PC-9 (cell line): ENCODE results near the gene IGF1. TPM values are rescaled to one million over a fixed set of nuclear protein-coding genes. Genes with fewer than 3 reads are reported as not detected.

Experiments
- BruUV-seq: library from RNA; stranded (reverse); fragments of 400-500 nt; replicated peaks from 2 replicates; lab custom pipeline; 2021; lab: Mats Ljungman, UMichigan
- CTCF ChIA-PET: fragments of 300-600 bp; sonication (Branson Sonifier 250); formaldehyde crosslinking; loops from one replicate; lab custom pipeline; 2022; ENCODE audit warnings: antibody characterized with exemption; lab: Charles Lee
- POLR2A ChIA-PET: fragments of 300-600 bp; sonication (Branson Sonifier 250); formaldehyde crosslinking; loops from one replicate; lab custom pipeline; 2022; ENCODE audit warnings: antibody characterized with exemption; ENCODE audit not compliant: unreplicated experiment; lab: Charles Lee
- DNase-seq, 2 experiments: peaks; one replicate each; pipeline versions ENCODE4 v3.0.0 to v3.0.0-alpha.2; 2015 to 2022; ENCODE audit warnings: mixed read lengths in 1 of 2
- H2AFZ ChIP-seq: fragments of 200-600 bp; sonication (generic); 2 replicates; pipeline ENCODE4 v1.8.1; 2017; ENCODE audit warnings: antibody characterized with exemption
- H3F3A ChIP-seq: fragments of 200-600 bp; sonication (generic); 2 replicates; pipeline ENCODE4 v1.8.1; 2017; ENCODE audit warnings: antibody characterized with exemption, mild to moderate bottlenecking, low read depth; ENCODE audit not compliant: insufficient read depth
- H3K27ac ChIP-seq: fragments of 200-600 bp; sonication (generic); 2 replicates; pipeline ENCODE4 v1.6.1; 2016; ENCODE audit warnings: mixed run types
- H3K27me3 ChIP-seq: fragments of 200-600 bp; sonication (generic); 2 replicates; pipeline ENCODE4 v1.6.1; 2016; ENCODE audit warnings: low read depth, mixed run types; ENCODE audit not compliant: insufficient read depth
- H3K36me3 ChIP-seq: fragments of 200-600 bp; sonication (generic); 2 replicates; pipeline ENCODE4 v1.6.1; 2016; ENCODE audit warnings: low read depth, mixed run types
- H3K4me1 ChIP-seq: fragments of 200-600 bp; sonication (generic); replicated peaks from 2 replicates; pipeline ENCODE4 v1.6.1; 2016; ENCODE audit warnings: mixed run types; ENCODE audit not compliant: insufficient read depth
- H3K4me2 ChIP-seq: fragments of 200-600 bp; sonication (generic); 2 replicates; pipeline ENCODE4 v1.6.1; 2017; ENCODE audit warnings: mixed run types
- H3K4me3 ChIP-seq: fragments of 200-600 bp; sonication (generic); 2 replicates; pipeline ENCODE4 v1.6.1; 2016; ENCODE audit warnings: mixed run types
- H3K79me2 ChIP-seq: fragments of 200-600 bp; sonication (generic); 2 replicates; pipeline ENCODE4 v1.6.1; 2017; ENCODE audit warnings: low read depth, mixed run types
- H3K9me2 ChIP-seq: fragments of 200-600 bp; sonication (generic); 2 replicates; pipeline ENCODE4 v1.8.1; 2017; ENCODE audit warnings: mild to moderate bottlenecking; ENCODE audit not compliant: insufficient read depth
- H3K9me3 ChIP-seq: fragments of 200-600 bp; sonication (generic); 2 replicates; pipeline ENCODE4 v1.8.1; 2016; ENCODE audit warnings: low read depth; ENCODE audit not compliant: insufficient read depth
- H4K20me1 ChIP-seq: fragments of 200-600 bp; sonication (generic); 2 replicates; pipeline ENCODE4 v1.8.1; 2017; ENCODE audit not compliant: insufficient read depth
- CTCF ChIP-seq: fragments of 200-600 bp; sonication (generic); conservative IDR thresholded peaks from 2 replicates; pipeline ENCODE4 v1.6.1; 2017; ENCODE audit warnings: mixed run types, antibody characterized with exemption, mild to moderate bottlenecking, moderate library complexity
- EZH2 ChIP-seq: fragments of 200-600 bp; sonication (generic); IDR thresholded peaks from 2 replicates; pipeline ENCODE4 v1.8.0; 2017; ENCODE audit warnings: antibody characterized with exemption, low read depth
- intact Hi-C: fragments of 100-400 bp; cut with micrococcal nuclease; formaldehyde crosslinking; loops from one replicate; pipeline ENCODE4 v1.10.0; 2022; ENCODE audit not compliant: unreplicated experiment
- total RNA-seq: library from RNA; stranded (reverse); gene quantifications from 2 replicates; pipeline ENCODE4 v1.2.3, GENCODE V29; 2021

IGF1 gene
- total RNA-seq, 1 experiment from 2014 or later: not detected

- no peak for DNase-seq
- H2AFZ ChIP-seq: no peak overlapping the region
- no peaks in the 10 kb centered on the region for H3K9me2 ChIP-seq
- H3K27ac ChIP-seq: no peak overlapping the region
- no peaks in the 10 kb centered on the region for H3F3A ChIP-seq
- H4K20me1 ChIP-seq: no peaks in the 10 kb centered on the region
- no peak overlapping the region for H3K4me3 ChIP-seq
- H3K79me2 ChIP-seq: no peaks in the 10 kb centered on the region
- TF ChIP-seq CTCF: no peak
- no peak for TF ChIP-seq EZH2
- H3K36me3 ChIP-seq: no peaks in the 10 kb centered on the region
- no peaks in the 10 kb centered on the region for H3K4me1 ChIP-seq
- no TSS peak for BruUV-seq
- H3K27me3 ChIP-seq: no peaks in the 10 kb centered on the region
- CTCF ChIA-PET: no interaction called here
- H3K4me2 ChIP-seq: no peak overlapping the region
- POLR2A ChIA-PET: no interaction called here
- intact Hi-C loops: loop anchor here (1.0 kb wide), 1 partner anchor 10 kb away; no protein-coding TSS in a partner anchor
- no peaks in the 10 kb centered on the region for H3K9me3 ChIP-seq
Measured at GRCh38 chr12:102430661-102431060, 49.7 kb downstream of the IGF1 start.

DNA sequence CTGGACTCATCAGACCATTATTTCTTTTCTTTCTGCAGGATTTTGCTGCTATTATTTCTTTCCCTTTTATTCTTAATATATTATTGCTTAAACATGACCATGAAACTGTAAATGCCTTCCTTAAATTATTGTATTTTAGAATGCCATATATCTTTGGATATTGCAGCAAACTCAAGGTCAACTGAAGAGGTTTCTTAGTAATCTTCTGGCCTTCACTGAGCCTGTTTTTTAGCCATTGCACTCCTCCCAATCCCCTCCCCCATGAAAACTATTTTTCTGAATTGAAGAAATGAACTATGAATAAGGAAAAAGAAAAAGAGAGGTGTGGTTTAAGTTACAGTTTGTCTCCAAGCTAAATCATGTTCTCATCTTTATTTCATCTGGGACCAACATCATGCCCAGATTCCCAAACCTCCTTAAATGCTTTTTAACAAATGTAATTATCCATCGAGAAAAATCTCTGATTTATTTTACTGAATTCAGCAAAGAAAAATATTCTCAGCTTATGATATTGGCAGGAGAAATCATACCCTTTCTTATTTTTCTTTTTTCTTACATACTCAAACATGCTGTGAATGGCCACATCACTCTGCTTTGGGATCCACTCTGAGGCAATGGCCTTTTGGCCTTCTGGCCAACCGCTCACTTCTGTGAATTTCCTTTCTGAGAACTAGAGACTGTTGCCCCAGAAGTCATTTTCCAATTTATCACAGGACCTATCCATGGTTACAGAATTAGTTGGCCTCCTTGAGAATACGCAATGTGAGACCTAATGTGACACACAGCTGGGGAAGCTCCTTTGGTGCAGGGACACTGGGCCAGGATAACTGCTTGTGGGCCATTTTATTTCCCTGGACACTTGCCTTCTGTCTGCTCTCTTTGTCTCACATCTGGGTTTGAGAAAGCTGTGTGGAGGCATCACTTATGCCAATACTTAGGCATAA lies 50.9 kb downstream of the IGF1 start:
- Histone ChIP-seq H3K9me3 (no peaks in the 10 kb centered on the region), H3K4me2 (no peak overlapping the region), H3K27ac (no peak overlapping the region), H3K36me3 (no peaks in the 10 kb centered on the region), H3K79me2 (no peaks in the 10 kb centered on the region), H3K4me1 (no peaks in the 10 kb centered on the region), H3K4me3 (no peak overlapping the region), H2AFZ (no peak overlapping the region), H3F3A (no peaks in the 10 kb centered on the region), H3K27me3 (no peaks in the 10 kb centered on the region), H3K9me2 (no peaks in the 10 kb centered on the region), H4K20me1 (no peaks in the 10 kb centered on the region)
- intact Hi-C loops: no loop called here
- CTCF ChIA-PET: no interaction called here
- no TSS peak for BruUV-seq
- no peak for DNase-seq
- TF ChIP-seq EZH2: no peak
- no peak for TF ChIP-seq CTCF
- POLR2A ChIA-PET: no interaction called here

- no peak for TF ChIP-seq EZH2
- no peak for TF ChIP-seq CTCF
Measured at GRCh38 chr12:102427543-102427941, 52.8 kb downstream of the IGF1 start.

More at GRCh38 chr12:102427543-102427941, 52.8 kb downstream of the IGF1 start:
- Histone ChIP-seq H3K79me2 (no peaks in the 10 kb centered on the region), H3K4me2 (no peak overlapping the region), H3F3A (no peaks in the 10 kb centered on the region), H4K20me1 (no peaks in the 10 kb centered on the region), H2AFZ (no peak overlapping the region), H3K9me3 (no peaks in the 10 kb centered on the region), H3K4me1 (no peaks in the 10 kb centered on the region), H3K27ac (no peak overlapping the region), H3K36me3 (no peaks in the 10 kb centered on the region), H3K27me3 (no peaks in the 10 kb centered on the region), H3K4me3 (no peak overlapping the region), H3K9me2 (no peaks in the 10 kb centered on the region)
- intact Hi-C loops: no loop called here
- no TSS peak for BruUV-seq
- ChIA-PET POLR2A (no interaction called here), CTCF (no interaction called here)
- DNase-seq: no peak
